Hematopoietic multipotent progenitor cell treated with erythropoietin and hydrocortisone succinate and interleukin-3 and kit ligand, for 6 days (in vitro differentiated cells): ENCODE data around the gene ZNF98.

Experiments used
- DNase-seq: peaks from one replicate; pipeline ENCODE4 v3.0.0-alpha.2; 2015

ZNF98 gene

DNA sequence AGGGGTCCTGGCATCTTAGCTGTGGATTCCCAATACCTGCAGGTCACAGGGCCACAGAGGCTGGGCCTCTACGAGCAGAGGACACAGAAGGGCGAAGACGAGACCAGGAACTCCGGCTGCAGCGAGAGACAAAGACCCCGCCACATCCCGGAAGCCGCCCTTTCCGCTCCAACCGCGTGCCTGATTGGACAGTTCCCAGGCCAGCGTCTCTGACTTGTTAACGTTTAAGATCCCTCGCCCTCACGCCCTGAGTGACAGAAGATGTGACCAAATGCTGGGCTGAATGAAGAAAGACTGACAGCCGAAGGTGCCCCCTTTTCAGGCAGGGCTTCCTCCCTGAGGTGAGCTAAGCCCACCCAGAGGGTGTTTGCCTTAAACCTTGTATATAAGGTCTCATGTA, at the start of gene ZNF98:
TSS of gene ZNF98 (minus strand) at position 136 of the 400 bp plus-strand sequence. CDS start at position 14, 122 bp downstream.
- peak; percentile 2 for DNase-seq

- no peak for DNase-seq
These were observed 24.5 kb upstream of the ZNF98 start for GRCh38 chr19:22446605-22447004.

DNA sequence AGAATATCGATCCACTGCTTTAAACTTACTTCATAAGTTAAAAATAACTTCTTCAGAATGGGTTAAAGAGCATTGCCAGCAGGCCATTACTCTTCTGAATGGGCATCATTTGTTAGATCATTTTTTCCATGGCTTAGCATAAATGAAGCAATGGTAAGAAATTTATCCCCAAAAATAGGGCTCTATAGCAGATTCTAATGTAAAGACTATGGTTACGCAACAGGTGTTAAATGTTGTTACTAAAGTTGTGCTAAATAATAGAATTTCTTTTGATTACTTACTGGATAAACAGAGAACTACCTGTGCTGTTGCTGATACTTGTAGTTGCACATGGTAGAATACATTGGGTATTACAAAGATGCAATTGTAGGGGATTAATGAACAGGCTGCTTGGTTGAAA, 15.9 kb upstream of the ZNF98 start:
- DNase-seq: no peak

GRCh38 chr19:22427960-22428913, 6.1 kb upstream of the ZNF98 start:
- no peak for DNase-seq

DNA sequence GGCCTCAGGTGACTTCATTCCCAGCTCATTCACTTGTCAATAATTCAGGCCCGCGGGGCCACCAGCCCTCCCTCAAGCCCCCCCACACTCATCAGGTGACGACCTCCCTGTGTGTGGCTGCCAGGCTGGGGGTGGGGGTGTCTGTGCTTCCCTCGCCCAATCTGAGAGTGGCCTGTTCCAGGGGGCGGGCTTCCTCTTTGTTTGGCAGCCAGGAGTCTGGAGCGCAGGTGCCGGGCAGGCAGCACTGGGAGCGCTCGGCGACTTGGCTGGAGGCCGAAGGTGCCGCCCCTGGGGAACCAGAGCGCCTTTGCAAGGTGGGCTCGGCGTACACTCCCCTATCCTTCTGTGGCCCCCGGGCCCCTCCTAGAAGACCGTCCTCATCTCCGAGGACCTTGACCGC, 5.4 kb upstream of the ZNF98 start:
- no peak for DNase-seq

GRCh38 chr19:22426901-22427300, 4.8 kb upstream of the ZNF98 start:
- DNase-seq: no peak

DNA sequence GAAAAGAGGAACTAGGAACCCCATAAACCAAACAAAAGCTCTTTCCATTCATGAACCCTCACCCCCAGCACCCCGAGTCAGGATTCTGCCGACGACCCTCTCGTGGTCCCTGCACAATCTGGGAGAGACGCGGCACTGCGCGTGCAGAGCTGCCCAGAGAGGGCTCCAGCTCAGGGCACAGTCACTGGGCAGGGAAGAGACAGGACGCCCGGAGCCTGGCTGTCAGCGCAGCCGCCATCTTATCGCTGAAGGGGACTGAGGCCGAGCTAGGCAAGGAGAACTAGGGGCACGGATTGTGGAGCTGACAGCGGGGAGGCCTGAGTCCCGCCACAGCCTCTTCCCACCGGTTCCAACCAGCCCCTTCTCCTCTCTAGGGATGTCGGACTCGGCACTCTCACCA, 349 bp downstream of the ZNF98 start:
- no peak for DNase-seq

- DNase-seq: no peak
These were observed 67.5 kb downstream of the ZNF98 start for GRCh38 chr19:22354665-22355064.
